ENCODE measurements around the gene SPECC1. TPM values are rescaled to one million over a fixed set of nuclear protein-coding genes. Genes with fewer than 3 reads are reported as not detected.
"Not testable (repeated sequence)": the region's sequence is repeated elsewhere in the genome, so short reads cannot be mapped to it uniquely, and the experiment has no call there.

The SPECC1 gene
- total RNA-seq, 1 donor from 2014 or later: 7.5 TPM

DNA sequence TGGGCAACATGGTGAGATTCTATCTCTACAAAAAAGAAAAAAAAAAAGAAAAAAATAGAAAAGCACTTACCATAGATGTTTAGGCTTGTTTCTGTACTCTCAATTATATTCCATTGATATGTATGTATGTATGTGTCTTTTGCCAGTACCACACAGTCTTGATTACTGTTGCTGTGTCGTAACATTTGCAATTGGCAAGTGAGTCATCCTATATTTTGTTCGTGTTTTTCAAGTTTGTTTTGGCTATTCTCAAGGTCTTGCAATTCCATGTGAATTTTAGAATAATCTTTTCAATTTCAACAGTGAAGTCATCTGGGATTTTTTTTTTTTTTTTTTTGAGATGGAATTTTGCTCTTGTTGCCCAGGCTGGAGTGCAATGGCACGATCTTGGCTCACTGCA lies 19.3 kb downstream of the SPECC1 start:
- ChIA-PET CTCF (no interaction called here), POLR2A (no interaction called here)
- H3K27ac Mint-ChIP-seq: no peak overlapping the region
- intact Hi-C loops (cut with micrococcal nuclease): no loop called here
- peaks cover 13% of the 10 kb centered on the region for H3K27me3 Mint-ChIP-seq
- ATAC-seq (ENCODE audit: low read depth) (no peak), DNase-seq (no peak)
- peaks cover 12% of the 10 kb centered on the region for H3K4me1 Mint-ChIP-seq
- peaks cover 2% of the 10 kb centered on the region for H3K9me3 Mint-ChIP-seq
- H3K4me3 Mint-ChIP-seq: no peak overlapping the region
- no peaks in the 10 kb centered on the region for H3K36me3 Mint-ChIP-seq (ENCODE audit: low read depth)
- TF ChIP-seq, protein P1, sequence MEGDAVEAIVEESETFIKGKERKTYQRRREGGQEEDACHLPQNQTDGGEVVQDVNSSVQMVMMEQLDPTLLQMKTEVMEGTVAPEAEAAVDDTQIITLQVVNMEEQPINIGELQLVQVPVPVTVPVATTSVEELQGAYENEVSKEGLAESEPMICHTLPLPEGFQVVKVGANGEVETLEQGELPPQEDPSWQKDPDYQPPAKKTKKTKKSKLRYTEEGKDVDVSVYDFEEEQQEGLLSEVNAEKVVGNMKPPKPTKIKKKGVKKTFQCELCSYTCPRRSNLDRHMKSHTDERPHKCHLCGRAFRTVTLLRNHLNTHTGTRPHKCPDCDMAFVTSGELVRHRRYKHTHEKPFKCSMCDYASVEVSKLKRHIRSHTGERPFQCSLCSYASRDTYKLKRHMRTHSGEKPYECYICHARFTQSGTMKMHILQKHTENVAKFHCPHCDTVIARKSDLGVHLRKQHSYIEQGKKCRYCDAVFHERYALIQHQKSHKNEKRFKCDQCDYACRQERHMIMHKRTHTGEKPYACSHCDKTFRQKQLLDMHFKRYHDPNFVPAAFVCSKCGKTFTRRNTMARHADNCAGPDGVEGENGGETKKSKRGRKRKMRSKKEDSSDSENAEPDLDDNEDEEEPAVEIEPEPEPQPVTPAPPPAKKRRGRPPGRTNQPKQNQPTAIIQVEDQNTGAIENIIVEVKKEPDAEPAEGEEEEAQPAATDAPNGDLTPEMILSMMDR (IDR thresholded peaks at IDR 0.05): no peak

DNA sequence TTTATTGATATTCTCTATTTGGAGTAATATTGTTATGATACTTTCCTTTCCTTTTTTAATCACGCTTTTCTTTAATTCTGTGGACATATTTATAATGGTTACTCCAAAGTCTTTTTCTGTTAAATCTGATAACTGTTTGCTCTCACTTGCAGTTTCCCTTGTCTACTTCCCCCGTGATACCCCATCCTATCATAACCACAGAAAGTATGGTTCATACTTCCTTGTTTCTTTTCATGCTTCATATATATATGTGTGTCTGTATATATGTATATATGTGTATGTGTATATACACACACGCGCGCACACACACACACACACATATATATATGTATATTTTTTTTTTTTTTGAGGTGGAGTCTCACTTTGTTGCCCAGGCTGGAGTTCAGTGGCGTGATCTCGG lies 23.5 kb downstream of the SPECC1 start:
- H3K27me3 Mint-ChIP-seq: peaks cover 5% of the 10 kb centered on the region
- no peak overlapping the region for H3K4me3 Mint-ChIP-seq
- no peak overlapping the region for H3K27ac Mint-ChIP-seq

DNA sequence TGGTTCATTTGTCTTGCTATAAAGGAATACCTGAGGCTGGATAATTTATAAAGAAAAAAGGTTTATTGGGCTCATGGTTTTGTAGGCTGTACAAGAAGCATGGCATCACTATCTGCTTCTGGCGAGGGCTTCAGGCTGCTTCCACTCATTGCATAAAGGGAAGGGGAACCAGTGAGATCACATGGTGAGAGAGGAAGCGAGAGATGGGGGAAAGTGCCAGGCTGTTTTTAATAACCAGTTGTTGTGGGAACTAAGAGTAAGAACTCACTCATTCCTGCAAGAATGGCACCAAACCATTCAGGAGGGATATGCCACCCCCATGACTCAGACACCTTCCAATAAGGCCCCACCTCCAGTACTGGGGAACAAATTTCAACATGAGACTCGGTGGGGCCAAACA lies 24.3 kb downstream of the SPECC1 start:
- ChIA-PET CTCF (no interaction called here), POLR2A (no interaction called here)
- peaks cover 5% of the 10 kb centered on the region for H3K27me3 Mint-ChIP-seq
- H3K4me3 Mint-ChIP-seq: no peak overlapping the region
- TF ChIP-seq, protein P1 (IDR thresholded peaks at IDR 0.05): no peak
- no peaks in the 10 kb centered on the region for H3K36me3 Mint-ChIP-seq (ENCODE audit: low read depth)
- H3K4me1 Mint-ChIP-seq: peaks cover 13% of the 10 kb centered on the region
- intact Hi-C loops (cut with micrococcal nuclease): no loop called here
- H3K9me3 Mint-ChIP-seq: no peaks in the 10 kb centered on the region
- DNase-seq (no peak), ATAC-seq (ENCODE audit: low read depth) (no peak)
- H3K27ac Mint-ChIP-seq: no peak overlapping the region

More for the DNA sequence above, 23.5 kb downstream of the SPECC1 start:
- ChIA-PET CTCF (no interaction called here), POLR2A (no interaction called here)
- TF ChIP-seq, protein P1 (IDR thresholded peaks at IDR 0.05): no peak
- intact Hi-C loops (cut with micrococcal nuclease): no loop called here
- Mint-ChIP-seq H3K9me3 (no peaks in the 10 kb centered on the region), H3K36me3 (ENCODE audit: low read depth) (no peaks in the 10 kb centered on the region), H3K4me1 (peaks cover 13% of the 10 kb centered on the region)
- DNase-seq (no peak), ATAC-seq (ENCODE audit: low read depth) (no peak)

DNA sequence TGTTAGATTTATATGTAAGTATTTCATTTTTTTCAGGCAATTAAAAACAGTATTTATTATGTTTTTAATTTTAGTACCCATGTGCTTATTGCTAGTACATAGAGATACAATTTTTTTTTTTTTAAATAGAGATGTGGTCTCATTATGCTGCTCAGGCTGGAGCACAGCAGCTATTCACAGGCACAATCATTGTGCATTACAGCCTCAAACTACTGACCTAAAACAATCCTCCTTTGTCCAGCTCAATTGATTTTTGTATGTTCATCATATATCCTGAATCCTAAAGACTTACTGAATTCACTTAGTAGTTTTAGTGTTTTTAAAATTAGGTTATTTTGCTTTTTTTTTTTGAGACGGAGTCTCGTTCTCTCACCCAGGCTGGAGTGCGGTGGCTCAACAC lies 26.3 kb downstream of the SPECC1 start:
- H3K9me3 Mint-ChIP-seq: no peaks in the 10 kb centered on the region
- CTCF ChIA-PET: no interaction called here
- ATAC-seq (ENCODE audit: low read depth): no peak

DNA sequence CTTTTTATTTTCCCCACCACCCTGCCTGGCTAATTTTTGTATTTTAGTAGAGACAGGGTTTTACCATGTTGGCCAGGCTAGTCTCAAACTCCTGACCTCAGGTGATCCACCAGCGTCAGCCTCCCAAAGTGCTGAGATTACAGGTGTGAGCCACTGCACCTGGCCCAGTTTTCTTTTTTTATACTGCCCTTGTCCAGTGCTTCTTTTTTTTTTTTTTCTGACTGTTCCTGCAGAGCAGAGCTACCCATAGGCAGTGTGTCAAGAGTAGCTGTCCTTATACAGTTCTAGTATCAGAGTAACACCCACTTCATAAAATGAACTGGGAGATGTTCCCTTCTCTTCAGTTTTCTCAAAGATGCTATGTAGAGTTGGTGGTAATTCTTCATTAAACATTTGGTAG lies 28.1 kb downstream of the SPECC1 start:
- CTCF ChIA-PET; H3K4me1 Mint-ChIP-seq; ATAC-seq (ENCODE audit: low read depth); intact Hi-C loops (cut with micrococcal nuclease); H3K27me3 Mint-ChIP-seq; H3K36me3 Mint-ChIP-seq (ENCODE audit: low read depth); H3K4me3 Mint-ChIP-seq; H3K9me3 Mint-ChIP-seq; H3K27ac Mint-ChIP-seq; POLR2A ChIA-PET; DNase-seq: not testable (repeated sequence)

More for the DNA sequence above, 26.3 kb downstream of the SPECC1 start:
- H3K27ac Mint-ChIP-seq: no peak overlapping the region
- intact Hi-C loops (cut with micrococcal nuclease): no loop called here
- POLR2A ChIA-PET: no interaction called here
- H3K4me3 Mint-ChIP-seq: no peak overlapping the region
- peaks cover 5% of the 10 kb centered on the region for H3K27me3 Mint-ChIP-seq
- no peaks in the 10 kb centered on the region for H3K36me3 Mint-ChIP-seq (ENCODE audit: low read depth)
- H3K4me1 Mint-ChIP-seq: peaks cover 13% of the 10 kb centered on the region
- TF ChIP-seq, protein P1 (IDR thresholded peaks at IDR 0.05): no peak
- DNase-seq: no peak

DNA sequence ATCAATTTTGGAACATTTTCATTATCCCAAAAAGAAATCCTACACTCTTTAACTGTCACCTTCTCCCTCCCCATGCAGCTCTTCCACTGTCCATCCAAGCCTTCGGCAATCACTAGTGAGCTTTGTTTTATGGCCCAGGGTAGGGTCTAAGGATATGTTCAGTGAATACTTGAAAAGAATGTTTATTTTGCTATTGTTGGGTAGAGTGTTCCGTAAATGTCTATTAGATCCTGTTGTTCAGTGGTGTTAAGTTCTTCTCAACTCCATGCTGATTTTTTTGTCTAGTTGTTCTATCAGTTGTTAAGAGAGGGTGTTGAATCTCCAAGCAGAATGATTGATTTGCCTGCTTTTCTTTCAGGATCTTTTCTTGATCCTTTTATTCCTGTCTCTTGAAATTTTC lies 29.9 kb downstream of the SPECC1 start:
- Mint-ChIP-seq H3K27ac (no peak overlapping the region), H3K9me3 (no peaks in the 10 kb centered on the region), H3K36me3 (ENCODE audit: low read depth) (no peaks in the 10 kb centered on the region), H3K4me1 (no peaks in the 10 kb centered on the region), H3K4me3 (no peak overlapping the region), H3K27me3 (peaks cover 2% of the 10 kb centered on the region)
- intact Hi-C loops (cut with micrococcal nuclease): no loop called here
- POLR2A ChIA-PET: no interaction called here
- DNase-seq: no peak
- TF ChIP-seq, protein P1 (IDR thresholded peaks at IDR 0.05): no peak
- no peak for ATAC-seq (ENCODE audit: low read depth)
- CTCF ChIA-PET: no interaction called here

Data from activated B cell treated with CpG ODN at 0.5 μM for 24 hours (primary cell).